Stimulated activated CD4-positive, alpha-beta T cell treated with anti-CD3 and anti-CD28 coated beads, TNF-alpha, amount 100 ng/mL, for 1 hour (primary cell): ENCODE data around the gene RNU5B-1.
"Not testable (repeated sequence)": the region's sequence is repeated elsewhere in the genome, so short reads cannot be mapped to it uniquely, and the experiment has no call there.

Source experiments
- DNase-seq, 3 donors: peaks; one replicate each; pipeline ENCODE4 v3.0.0-alpha.2; 2020; ENCODE audit warnings: low read depth in 3 of 3, low spot score in 1 of 3

The RNU5B-1 gene

DNA sequence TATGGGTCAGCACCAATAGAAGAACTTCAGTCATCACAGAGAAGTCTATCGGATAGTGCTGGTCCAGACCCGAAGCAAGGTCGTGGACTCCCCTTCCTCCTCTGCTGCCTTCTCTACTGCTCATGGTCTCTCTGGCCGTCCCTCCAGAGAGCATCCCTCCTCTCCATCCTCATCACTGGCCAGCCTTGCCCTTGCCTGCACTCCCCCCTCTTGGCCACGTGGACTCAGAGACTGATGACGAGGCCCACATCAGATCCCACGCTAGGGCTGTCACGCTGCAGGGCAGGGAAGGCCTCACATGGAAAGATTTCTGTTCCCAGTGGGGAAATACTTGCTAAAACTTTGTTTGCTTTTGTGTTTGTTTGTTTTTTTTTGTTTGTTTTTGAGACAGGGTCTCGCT, 38.0 kb downstream of the RNU5B-1 start:
- DNase-seq: no peak

DNA sequence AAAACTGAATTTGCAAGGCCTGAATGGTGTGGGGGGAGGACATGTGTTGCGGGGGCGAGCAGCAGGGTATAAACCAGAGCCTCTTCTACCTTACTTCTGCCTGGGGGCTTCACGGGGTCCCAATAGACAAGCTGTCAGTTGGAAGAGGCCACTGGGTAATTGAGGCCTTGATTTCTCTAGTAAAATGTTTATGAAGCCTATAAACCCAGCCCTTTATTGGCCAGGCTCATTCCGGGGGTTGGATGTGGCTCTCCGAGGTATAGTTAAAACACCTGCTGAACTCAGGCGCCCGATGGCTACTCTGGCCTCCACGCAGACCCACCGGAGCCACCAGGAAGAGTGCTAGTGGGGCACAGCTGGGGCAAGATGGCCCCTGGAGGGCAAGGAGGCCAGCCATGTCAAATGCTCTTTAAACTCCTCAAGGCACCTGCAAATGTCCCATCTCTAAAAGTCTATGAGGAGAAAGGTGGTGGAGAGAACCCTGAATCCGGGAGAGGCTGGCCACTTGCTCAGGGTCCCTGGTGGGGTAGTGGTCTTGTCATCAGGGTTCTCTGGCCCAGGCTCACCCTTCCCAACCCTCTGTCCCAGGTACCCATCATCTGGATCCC, 39.0 kb downstream of the RNU5B-1 start:
- DNase-seq: no peak

DNA sequence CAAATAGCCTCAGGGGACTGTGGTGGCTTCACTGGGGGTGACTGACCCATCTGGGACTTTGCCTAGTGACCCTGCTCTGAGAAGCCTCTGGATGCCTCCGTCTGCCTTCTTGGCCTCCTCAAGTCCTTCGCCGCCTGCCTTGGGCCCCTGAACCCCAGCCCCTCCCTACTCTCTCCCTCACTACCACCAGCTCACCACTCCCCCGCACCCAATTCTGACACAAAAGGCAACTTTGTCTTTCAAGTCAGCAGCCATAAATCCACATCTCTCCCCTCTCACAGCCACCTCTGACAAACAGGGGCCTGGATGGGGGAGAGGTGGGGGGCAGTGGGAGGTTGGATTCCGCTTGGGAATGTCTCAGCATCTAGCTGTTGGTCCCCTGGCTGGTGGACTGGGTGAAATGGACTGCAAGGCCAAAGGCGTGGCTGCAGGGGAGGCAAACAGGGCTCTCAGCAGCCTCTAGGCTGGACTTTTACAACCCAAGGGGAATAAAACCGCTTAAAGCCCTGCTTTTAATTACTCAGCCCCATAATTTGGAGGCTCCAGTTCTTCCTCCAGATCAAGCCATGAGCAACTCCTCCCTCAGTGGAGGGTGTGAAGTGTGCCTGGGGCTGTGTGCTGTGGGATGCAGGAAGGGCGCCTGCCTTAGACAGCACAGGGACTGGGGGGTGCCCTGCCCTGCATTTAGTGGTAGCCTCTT, 39.9 kb downstream of the RNU5B-1 start:
- DNase-seq: no peak

- DNase-seq: no peak
Measured at GRCh38 chr15:65344914-65345275, 40.4 kb downstream of the RNU5B-1 start.

DNA sequence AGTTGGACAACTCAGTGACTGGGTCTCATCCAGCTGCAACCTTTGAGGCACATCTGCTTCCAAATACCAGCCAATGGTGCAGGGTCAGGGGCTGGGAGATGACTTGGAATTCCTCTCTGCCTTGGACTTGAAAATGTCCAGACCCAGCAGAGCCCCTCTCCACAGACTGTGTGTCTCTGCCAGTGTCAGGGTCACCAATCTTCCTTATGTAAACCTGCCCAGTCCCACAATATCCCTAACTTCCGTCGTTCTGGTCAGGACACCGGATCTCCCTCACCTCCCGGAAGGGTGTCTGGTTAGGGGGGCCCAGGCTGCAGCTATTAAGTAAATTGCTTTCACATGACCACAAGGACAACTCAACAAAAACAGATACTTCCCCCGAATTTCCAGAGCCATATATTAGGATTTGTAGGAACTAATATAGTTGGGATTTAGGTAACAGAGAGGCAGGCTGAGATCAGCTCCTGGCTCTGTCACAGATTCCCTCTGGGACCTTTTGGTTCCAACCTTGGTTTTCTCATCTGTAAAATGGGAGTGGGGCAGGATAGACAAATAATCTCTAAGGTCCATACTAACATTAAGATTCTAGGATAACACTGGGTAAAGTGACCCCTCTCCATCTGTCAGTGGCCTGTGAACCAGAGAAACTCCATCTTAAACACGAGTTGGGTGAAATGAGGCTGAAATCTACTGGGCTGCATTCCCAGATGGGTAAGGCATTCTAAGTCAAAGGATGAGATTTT, 42.5 kb downstream of the RNU5B-1 start:
- no peak for DNase-seq

- DNase-seq: not testable (repeated sequence)
Measured at GRCh38 chr15:65347756-65348155, 43.3 kb downstream of the RNU5B-1 start.

DNA sequence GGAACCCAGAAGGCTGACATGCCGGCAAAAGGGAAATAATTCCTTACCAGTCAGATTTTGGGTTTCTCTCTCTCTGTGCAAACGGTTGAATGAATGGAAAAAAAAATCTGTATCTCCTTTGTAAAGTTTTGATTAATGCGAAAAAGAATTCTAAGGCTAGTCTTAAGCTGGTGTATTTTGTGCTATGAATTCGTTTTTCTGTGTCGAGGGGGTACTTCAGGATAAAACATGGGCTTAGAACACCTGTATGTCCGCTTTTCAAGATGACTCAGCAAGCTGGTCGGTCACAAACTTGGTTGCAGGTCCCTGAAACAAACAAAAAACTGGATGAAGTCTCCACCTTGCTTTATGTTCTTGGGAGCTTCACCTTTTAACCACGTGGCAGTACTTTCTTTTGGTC, 44.9 kb downstream of the RNU5B-1 start:
- no peak for DNase-seq

- DNase-seq: not testable (repeated sequence)
Measured at GRCh38 chr15:65351972-65352371, 47.5 kb downstream of the RNU5B-1 start.
